HG03039 (cell line): Measurements from ENCODE around the gene FLVCR1.
"Not testable (repeated sequence)": the region's sequence is repeated elsewhere in the genome, so short reads cannot be mapped to it uniquely, and the experiment has no call there.

Experiments
- ATAC-seq: cut with Tn5 transposase; IDR thresholded peaks from one replicate; pipeline ENCODE4 v1.9.1; 2021; ENCODE audit warnings: mild to moderate bottlenecking, moderate library complexity; ENCODE audit not compliant: unreplicated experiment

FLVCR1 gene

DNA sequence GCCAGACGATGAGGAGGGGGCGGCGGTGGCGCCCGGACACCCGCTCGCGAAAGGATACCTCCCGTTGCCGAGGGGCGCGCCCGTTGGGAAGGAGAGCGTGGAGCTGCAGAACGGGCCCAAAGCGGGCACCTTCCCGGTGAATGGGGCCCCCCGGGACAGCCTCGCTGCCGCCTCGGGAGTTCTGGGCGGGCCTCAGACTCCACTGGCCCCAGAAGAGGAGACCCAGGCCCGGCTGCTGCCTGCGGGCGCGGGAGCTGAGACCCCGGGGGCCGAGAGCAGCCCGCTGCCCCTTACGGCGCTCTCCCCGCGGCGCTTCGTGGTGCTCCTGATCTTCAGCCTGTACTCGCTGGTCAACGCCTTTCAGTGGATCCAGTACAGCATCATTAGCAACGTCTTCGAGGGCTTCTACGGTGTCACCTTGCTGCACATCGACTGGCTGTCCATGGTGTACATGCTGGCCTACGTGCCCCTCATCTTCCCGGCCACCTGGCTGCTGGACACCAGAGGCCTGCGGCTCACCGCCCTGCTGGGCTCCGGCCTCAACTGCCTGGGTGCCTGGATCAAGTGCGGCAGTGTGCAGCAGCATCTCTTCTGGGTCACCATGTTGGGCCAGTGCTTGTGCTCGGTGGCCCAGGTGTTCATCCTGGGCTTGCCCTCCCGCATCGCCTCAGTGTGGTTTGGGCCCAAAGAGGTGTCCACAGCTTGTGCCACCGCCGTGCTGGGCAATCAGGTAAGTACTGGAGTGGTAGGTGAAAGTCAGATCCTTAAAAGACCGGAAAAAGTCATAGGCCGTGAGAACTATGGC is 588 bp downstream of the FLVCR1 start:
- ATAC-seq: peak; percentile 6

DNA sequence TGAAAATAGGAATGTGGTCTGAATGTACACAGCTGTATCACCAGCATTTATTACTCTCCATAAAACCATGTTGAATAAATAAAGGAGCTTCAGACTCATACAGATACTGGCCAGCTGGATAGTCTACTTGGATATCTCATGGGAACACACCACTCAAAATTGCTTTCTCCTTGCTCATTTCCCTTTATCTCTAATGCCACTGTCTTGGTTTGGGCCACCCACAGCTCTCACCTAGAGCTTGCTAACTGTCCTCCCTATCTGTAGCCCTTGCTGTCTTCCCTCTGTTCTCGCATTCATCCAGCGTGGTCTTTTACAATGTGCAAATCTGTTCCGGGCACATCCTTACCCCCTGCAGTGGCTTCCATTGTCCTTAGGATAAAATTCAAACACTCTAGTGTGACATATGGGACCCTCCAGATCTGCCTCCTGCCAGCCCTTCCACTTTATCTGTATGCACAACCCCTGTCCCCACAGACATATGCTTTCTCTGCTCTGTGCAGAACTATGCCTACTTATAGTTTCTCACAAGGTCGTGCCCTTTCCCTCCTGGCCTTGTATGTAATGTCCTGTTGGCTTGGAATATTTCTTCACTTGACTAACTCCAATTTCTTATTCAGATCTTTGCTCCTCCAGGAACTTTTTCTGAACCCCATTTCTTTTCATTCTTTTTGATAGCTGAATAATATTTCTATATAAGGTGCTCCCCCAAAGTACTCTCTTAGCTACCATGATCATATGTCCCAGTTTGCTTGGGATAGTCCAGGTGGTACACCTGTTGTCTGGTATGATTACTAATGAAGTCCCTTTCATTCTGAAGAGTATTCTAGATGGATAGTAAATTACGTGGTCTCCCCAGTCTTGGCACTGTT is 2.9 kb downstream of the FLVCR1 start:
- ATAC-seq: no peak

DNA sequence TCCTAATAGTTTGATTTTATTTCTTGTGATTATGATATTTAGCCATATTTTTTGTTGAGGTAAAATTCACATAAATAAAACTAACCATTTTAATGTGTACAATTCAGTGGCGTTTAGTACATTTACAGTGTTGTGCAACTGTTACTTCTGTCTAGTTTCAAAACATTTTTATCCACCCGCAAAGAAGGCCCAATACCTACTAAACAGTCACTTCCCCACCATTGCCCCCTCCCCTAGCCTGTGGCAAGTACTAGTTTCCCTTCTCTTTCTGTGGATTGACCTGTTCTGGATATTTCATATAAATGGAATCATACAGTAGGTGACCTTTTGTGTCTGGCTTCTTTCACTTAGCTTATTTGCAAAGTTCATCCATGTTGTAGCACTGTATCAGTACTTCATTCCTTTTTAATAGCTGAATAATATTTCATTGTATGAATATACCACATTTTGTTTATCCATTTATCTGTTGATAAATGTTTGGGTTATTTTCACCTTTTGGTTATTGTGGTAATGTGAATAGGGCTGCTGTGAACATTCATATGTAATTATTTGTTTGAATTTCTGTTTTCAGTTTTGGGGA is 4.1 kb downstream of the FLVCR1 start:
- ATAC-seq: no peak

DNA sequence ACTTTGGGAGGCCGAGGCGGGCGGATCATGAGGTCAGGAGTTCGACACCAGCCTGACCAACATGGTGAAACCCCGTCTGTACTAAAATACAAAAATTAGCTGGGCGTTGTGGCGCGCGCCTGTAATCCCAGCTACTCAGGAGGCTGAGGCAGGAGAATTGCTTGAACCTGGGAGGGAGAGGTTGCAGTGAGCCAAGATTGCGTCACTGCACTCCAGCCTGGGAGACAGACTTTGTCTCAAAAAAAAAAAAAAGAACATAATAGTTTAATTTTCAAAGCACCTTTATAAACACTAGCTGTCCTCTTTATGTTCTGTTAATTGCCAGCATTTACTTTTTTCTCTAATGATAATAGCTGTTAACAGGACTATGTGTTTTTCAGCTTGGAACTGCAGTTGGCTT is 5.3 kb downstream of the FLVCR1 start:
- ATAC-seq: not testable (repeated sequence)

DNA sequence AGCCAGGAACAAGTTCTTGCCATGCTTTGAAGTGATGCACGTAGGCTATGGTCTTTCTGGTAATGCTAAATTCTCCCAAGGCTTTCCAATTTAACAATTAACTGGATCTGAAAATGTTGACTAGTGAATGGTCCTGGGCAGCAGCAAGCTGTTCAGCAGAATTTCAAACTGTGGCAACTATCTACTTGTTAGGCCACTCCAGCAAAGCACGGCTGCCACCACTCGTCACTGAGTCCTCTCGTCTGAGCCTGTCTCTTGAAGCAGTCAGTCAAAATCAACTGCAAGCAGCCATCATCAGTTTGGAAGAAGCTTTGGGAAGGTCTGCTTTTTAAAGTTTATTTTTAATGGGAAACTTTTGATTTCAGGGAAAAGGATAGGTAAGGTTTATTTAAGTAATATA is 6.1 kb downstream of the FLVCR1 start:
- no peak for ATAC-seq

DNA sequence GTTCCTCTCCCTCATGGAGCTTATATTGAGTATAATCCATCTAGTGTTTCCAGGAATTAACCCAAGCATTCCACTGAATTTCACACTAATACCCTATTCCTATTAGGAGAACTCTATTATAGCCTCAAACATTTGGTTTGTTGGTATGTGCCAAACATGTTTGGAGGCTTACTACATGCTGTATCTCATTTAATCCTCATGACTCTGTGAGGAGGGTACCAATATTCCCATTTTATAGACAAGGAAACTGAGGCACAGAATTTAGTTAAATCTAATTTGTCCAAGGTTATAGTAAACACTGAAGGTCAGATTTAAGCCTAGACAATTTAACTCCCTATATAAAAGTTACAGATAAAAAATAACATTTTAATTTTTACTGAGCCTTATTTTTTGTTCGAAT is 9.1 kb downstream of the FLVCR1 start:
- ATAC-seq: no peak

DNA sequence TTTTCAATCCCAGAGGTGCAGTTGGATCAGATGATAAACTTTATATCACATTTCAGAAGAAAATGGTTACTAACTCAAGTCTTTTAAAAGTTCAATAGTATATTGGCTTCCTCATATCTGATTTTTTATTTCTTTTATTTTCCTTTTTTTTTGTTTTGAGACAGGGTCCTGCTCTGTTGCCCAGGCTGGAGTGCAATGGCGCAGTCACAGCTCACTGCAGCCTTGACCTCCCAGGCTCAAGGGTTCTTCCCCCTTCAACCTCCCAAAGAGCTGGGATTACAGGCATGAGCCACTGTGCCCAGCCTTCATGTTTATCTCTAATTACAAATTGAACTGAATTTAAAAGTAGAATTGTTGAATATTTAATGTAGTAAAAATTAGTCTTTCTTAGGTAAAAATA is 13.9 kb downstream of the FLVCR1 start:
- no peak for ATAC-seq

DNA sequence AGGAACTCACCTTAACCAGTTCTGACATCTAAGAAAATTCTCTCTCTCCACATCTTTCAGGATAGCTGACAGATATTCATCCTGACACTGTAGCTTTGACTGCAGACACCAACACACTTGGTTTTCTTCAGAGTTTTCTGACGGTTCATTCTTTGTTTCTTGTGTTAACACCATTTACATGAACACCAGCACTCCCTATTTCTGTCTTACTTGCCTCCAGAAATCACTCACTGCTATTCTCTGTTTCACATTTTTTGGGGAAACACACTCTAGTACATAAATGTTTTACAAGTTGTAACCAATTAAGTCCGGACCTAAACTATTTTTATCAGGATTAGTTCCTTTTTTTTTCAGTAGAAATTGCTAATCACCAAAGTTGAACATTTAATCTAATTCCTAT is 15.4 kb downstream of the FLVCR1 start:
- ATAC-seq: peak; percentile 57

DNA sequence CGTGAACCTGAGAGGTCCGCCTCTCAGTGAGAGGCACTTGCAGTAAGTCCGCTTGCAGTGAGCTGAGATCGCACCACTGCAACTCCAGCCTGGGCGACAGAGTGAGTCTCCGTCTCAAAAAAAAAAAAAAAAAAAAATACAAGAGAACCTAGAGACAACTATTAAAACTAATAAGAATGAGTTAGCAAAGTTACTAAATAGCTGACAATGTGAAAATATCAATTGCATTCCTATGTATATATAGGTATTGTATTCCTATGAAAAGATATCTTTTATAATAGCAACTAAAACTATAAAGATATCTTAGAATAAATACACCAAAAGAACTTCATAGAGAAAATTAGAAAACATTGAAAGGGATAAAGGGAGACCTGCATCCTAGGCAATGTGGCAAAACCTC is 20.3 kb downstream of the FLVCR1 start:
- ATAC-seq: no peak

DNA sequence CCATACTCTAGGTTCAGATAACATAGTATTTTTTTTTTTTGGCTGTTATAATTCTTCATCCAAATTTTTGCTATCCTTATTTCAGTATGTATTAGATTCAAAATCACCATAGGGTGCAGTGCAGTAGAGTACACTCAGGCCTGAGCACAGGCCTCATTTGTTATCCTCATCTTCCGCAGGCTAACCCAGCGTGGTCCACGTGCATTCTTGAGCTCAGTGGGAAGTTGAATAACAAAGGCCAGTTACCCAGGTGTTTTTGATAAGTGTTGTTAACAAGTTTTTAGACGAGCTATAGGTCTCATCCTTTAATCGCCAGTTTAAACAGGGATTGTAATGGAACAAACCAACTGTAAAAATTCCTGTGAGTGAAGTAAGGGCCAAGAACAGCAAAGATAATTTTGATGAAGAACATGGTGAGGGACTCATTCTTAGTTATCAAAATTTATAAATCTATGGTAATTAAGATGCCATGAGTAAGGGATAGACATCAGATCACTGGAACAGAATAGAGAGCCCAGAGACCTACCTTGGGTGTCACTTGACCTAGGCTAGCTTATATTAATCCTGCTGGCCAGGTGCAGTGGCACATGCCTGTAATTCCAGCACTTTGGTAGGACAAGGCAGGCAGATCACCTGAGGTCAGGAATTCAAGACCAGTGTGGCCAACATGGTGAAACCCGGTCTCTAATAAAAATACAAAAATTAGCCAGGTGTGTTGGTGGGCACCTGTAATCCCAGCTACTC is 22.0 kb downstream of the FLVCR1 start:
- ATAC-seq: no peak

DNA sequence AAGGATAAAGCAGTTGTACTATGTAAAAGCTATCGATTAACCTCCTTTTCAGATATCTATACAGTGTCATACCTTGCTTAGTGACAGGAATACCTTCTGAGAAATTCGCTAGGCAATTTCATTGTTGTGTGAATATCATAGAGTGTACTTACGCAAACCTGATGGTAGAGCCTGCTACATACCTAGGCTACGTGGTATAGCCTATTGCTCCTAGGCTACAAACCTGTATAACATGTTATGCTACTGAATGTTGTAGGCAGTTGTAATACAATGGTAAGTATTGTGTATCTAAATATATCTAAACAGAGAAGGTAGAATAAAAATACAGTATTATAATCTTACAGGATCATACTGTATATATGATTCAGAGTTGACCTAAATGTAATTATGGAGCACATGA is 26.5 kb downstream of the FLVCR1 start:
- no peak for ATAC-seq

DNA sequence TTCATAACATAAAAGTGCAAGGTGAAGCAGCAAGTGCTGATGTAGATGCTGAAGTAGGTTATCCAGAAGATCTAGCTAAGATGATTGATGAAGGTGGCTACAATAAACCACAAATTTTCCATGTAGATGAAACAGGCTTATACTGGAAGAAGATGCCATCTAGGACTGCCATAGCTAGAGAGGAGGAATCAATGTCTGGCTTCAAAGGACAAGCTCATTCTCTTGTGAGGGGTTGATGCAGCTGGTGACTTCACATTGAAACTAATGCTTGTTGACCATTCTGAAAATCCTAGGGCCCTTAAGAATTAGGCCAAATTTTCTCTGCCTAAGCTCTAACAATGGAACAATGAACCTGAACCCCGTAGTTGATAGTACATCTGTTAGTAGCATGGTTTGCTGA is 34.0 kb downstream of the FLVCR1 start:
- ATAC-seq: no peak

DNA sequence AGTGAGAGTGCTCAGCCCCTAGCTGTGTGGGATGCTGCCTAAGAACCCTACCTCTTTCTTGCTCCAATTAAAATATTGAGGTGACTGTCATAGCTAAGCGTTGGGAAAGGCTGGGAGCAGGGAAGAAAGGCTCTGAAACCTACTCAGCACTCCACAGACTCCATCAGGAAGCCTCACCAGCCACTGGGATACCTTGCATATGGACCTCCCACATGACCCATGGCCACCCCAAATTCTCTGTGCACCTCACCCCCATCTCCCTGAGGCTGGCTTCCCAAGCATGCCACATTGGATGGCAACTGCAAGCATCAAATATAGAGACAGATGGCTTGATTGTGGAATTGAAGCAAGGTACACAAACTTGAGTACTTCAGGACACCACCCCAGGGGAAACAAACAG is 41.8 kb downstream of the FLVCR1 start:
- ATAC-seq: no peak

DNA sequence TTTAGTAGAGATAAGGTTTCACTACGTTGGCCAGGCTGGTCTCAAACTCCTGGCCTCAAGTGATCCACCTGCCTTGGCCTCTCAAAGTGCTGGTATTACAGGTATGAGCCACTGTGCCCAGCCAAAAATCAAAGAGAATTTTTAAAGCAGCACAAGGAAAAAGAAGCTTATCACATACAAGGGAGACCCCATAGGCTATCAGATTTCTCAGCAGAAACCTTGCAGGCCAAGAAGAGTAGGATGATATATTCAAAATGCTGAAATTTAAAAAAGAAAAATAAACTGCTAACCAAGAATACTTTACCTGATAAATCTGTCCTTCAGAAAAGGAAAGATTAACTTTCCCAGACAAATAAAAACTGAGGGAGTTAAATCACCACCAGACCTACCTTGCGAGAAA is 43.2 kb downstream of the FLVCR1 start:
- no peak for ATAC-seq

DNA sequence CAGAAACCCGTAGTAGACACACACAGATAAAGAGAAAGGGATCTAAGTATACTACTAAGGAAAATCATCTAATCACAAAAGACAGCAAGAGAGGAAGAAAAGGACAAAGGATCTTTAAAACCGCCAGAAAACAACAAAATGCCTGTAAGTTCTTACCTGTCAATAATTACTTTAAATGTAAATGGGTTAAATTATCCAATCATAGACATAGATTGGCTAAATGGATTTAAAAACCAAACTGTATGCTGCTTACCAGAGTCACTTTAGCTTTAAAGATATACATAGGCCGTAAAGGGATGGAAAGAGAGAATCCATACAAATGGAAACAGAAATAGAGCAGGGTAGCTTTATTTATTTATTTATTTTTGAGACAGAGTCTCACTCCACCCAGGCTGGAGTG is 44.0 kb downstream of the FLVCR1 start:
- ATAC-seq: no peak

DNA sequence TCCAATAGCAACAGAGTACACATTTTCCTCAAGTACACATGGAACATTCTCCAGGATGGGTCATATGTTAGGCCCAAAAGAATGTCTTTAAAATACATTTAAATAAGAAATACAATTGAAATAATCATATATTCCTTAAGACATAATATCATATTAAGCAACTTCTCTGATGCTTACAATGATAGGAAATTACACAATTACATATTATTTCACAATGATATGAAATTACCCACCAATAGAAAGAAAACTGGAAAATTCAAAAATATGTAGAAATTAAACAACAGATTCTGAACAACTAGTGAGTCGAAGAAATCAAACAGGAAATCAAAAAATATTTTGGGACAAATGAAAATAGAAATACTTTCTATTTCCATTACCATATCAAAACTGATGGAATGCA is 45.6 kb downstream of the FLVCR1 start:
- no peak for ATAC-seq

DNA sequence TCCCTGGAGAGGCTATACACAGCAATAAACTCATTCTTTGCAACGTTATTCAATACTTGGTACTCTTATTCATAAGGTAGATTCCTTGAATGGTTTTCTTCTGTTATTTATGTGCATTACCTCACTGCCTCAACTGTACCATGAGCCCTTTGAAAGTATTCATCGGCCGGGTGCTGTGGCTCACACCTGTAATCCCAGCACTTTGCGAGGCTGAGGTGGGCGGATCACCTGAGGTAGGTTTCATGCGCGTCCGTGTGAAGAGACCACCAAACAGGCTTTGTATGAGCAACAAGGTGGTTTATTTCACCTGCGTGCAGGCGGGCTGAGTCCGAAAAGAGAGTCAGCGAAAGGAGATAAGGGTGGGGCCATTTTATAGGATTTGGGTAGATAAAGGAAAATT is 50.0 kb downstream of the FLVCR1 start:
- not testable (repeated sequence) for ATAC-seq

DNA sequence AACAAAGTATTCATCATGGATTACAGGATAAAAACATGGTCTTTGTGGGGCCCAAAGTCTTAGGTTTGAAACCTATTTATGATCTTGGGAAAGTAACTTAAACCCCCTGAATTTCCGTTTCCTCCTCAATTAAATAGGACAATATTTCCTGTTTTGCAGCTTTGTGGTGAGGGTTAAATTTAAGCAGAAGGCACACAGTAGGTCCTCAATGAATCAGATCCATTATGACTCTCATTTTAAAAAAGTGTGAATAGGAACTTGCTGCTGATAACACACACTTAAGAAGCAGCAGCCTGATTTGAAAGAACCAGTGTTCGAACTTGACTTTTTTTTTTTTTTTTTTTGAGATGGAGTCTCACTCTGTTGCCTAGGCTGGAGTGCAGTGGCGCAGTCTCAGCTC is 50.9 kb downstream of the FLVCR1 start:
- no peak for ATAC-seq

DNA sequence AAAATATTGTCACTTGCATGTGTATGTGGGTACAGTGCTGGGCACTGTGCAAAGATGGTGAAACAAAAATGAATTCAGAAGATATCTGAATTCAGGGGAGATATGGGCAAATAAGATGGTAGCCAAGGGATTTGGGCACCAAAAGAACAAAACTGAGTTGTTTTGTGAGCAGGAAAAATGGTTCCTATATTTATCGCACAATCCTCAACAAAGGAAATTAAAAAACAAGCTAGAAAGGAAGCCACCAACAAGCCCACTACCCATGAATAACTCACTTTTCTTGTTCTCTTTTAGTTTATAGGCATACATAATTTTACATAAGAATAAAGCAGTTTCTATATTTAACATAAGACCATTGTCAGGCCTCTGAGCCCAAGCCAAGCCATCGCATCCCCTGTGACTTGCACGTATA is 51.6 kb downstream of the FLVCR1 start:
- no peak for ATAC-seq

DNA sequence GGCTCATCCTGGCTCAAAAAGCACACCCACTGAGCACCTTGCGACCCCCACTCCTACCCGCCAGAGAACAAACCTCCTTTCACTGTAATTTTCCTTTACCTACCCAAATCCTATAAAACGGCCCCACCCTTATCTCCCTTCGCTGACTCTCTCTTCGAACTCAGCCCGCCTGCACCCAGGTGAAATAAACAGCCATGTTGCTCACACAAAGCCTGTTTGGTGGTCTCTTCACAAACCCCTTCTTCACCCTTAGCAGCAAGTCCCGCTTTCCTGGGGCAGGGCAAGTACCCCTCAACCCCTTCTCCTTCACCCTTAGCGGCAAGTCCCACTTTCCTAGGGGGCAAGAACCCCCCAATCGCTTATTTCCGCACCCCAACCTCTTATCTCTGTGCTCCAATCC is 52.1 kb downstream of the FLVCR1 start:
- not testable (repeated sequence) for ATAC-seq

DNA sequence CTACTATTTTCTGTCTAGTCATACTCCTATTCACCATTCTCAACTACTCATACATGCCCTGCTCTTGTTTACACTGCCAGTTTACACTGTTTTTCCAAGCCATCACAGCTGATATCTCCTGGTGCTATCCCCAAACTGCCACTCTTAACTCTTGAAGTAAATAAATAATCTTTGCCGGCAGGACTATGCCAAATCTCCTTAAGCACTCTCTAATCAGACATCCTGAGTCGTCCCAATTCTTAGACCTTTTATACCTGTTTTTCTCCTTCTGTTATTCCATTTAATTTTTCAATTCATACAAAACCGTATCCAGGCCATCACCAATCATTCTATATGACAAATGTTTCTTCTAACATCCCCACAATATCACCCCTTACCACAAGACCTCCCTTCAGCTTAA is 55.6 kb downstream of the FLVCR1 start:
- not testable (repeated sequence) for ATAC-seq
